ENCODE measurements around the gene BSDC1. TPM values are rescaled to one million over a fixed set of nuclear protein-coding genes. Genes with fewer than 3 reads are reported as not detected.

The BSDC1 gene
- total RNA-seq, 1 experiment from 2014 or later, result 44.3 TPM

GRCh38 chr1:32393136-32393535, 1.1 kb downstream of the BSDC1 start:
- CTCF ChIA-PET, result no interaction called here
- peaks cover 12% of the 10 kb centered on the region for H3K36me3 Mint-ChIP-seq
- POLR2A ChIA-PET, result no interaction called here
- H3K27ac Mint-ChIP-seq, result peak overlapping the region; percentile 100
- H3K9me3 Mint-ChIP-seq, result peaks cover 10% of the 10 kb centered on the region
- ATAC-seq (no peak), DNase-seq (ENCODE audit: low spot score) (no peak)
- no peaks in the 10 kb centered on the region for H3K27me3 Mint-ChIP-seq (ENCODE audit: low read depth)
- H3K4me1 Mint-ChIP-seq, result peaks cover 12% of the 10 kb centered on the region
- H3K4me3 Mint-ChIP-seq, result peak overlapping the region; percentile 98
- TF ChIP-seq AFF4 (CRISPR knock-in tag; IDR thresholded peaks at IDR 0.05; ENCODE audit: borderline replicate concordance) (no peak), E2F5 (CRISPR knock-in tag; IDR thresholded peaks at IDR 0.05) (no peak), IRF2 (CRISPR knock-in tag; IDR thresholded peaks at IDR 0.05; ENCODE audit: borderline replicate concordance, low read depth) (no peak), ZNF423 (CRISPR knock-in tag; IDR thresholded peaks at IDR 0.05) (no peak), AR (CRISPR knock-in tag; IDR thresholded peaks at IDR 0.05) (no peak), TEAD1 (CRISPR knock-in tag; IDR thresholded peaks at IDR 0.05) (no peak), USF2 (CRISPR knock-in tag; IDR thresholded peaks at IDR 0.05) (no peak)

- no peak overlapping the region for H3K27ac Mint-ChIP-seq
- ChIA-PET POLR2A (interaction anchor here (0.6 kb wide), 1 partner anchor 667 kb away, joined by 4 read pairs; no protein-coding TSS in a partner anchor), CTCF (no interaction called here)
- no peaks in the 10 kb centered on the region for H3K27me3 Mint-ChIP-seq (ENCODE audit: low read depth)
- DNase-seq (ENCODE audit: low spot score), result no peak
- ATAC-seq, result no peak
- H3K36me3 Mint-ChIP-seq, result peaks cover 9% of the 10 kb centered on the region
- H3K4me1 Mint-ChIP-seq, result peaks cover 12% of the 10 kb centered on the region
- H3K9me3 Mint-ChIP-seq, result peaks cover 8% of the 10 kb centered on the region
- no peak overlapping the region; the same call in 1 of the 2 replicates for H3K4me3 Mint-ChIP-seq
- TF ChIP-seq ZNF317 (CRISPR knock-in tag; IDR thresholded peaks at IDR 0.05; ENCODE audit: borderline replicate concordance, low read depth) (no peak), OVOL2 (CRISPR knock-in tag; IDR thresholded peaks at IDR 0.05; ENCODE audit: borderline replicate concordance) (no peak), ZBTB21 (CRISPR knock-in tag; IDR thresholded peaks at IDR 0.05; ENCODE audit: borderline replicate concordance) (no peak), FOXP4 (CRISPR knock-in tag; IDR thresholded peaks at IDR 0.05) (no peak), ZNF425 (CRISPR knock-in tag; conservative IDR thresholded peaks at IDR 0.05) (no peak), JAZF1 (CRISPR knock-in tag; IDR thresholded peaks at IDR 0.05) (no peak), GRHL2 (CRISPR knock-in tag; IDR thresholded peaks at IDR 0.05; ENCODE audit: insufficient replicate concordance, severe bottlenecking) (no peak), ERG (CRISPR knock-in tag; IDR thresholded peaks at IDR 0.05) (no peak), ZNF263 (CRISPR knock-in tag; IDR thresholded peaks at IDR 0.05; ENCODE audit: low read depth) (no peak), FOXP1 (CRISPR knock-in tag; IDR thresholded peaks at IDR 0.05; ENCODE audit: borderline replicate concordance) (no peak), RORB (CRISPR knock-in tag; IDR thresholded peaks at IDR 0.05) (no peak), E2F1 (CRISPR knock-in tag; IDR thresholded peaks at IDR 0.05) (no peak), HMGA2 (CRISPR knock-in tag; IDR thresholded peaks at IDR 0.05) (no peak)
Observed at GRCh38 chr1:32392325-32392724, 1.9 kb downstream of the BSDC1 start.
